ENCODE results near the gene ZBTB7C.

- no peak for TF ChIP-seq POLR2A (IDR thresholded peaks at IDR 0.05; ENCODE audit: low read depth, low read length)
- TF ChIP-seq TAF1 (IDR thresholded peaks at IDR 0.05; ENCODE audit: low read depth, low read length), result no peak
- no peak for TF ChIP-seq SPI1 (IDR thresholded peaks at IDR 0.05; ENCODE audit: low read depth, low read length)
These were observed 270.3 kb downstream of the ZBTB7C start for GRCh38 chr18:48138660-48139430.

Data from GM12891 (cell line).